Esophagus squamous epithelium (tissue), 4 donors: ENCODE data around the gene ALOX15B.

Source experiments
- CTCF ChIP-seq, 6 experiments: fragments of 450-650 bp in 4 of 6; fragments of 200-600 bp in 2 of 6; sonication (generic) in 2 of 6; IDR thresholded peaks; one replicate each; pipeline ENCODE4 v1.5.1; 2016 to 2019; ENCODE audit warnings: antibody characterized with exemption in 6 of 6, mild to moderate bottlenecking in 4 of 6, moderate library complexity in 4 of 6
- POLR2A ChIP-seq, 4 donors: fragments of 450-650 bp; IDR thresholded peaks; one replicate each; pipeline ENCODE4 v1.6.1; 2017; ENCODE audit warnings: antibody characterized with exemption in 4 of 4, mild to moderate bottlenecking in 4 of 4, moderate library complexity in 3 of 4

- TF ChIP-seq CTCF (IDR thresholded peaks at IDR 0.05), result no peak
- no peak for TF ChIP-seq POLR2A (IDR thresholded peaks at IDR 0.05)
Measured at GRCh38 chr17:8006836-8007680, 31.8 kb upstream of the ALOX15B start.
